Suppressor macrophage treated with lipopolysaccharide for 1 hour (primary cell): ENCODE results near the gene MEX3D.
A peak's percentile ranks its signal among the peaks of the same experiment; 100 is the strongest.

Experiments used
- DNase-seq, 3 donors: peaks; one replicate each; pipeline ENCODE4 v3.0.0-alpha.2; 2020 to 2022

The MEX3D gene

DNA sequence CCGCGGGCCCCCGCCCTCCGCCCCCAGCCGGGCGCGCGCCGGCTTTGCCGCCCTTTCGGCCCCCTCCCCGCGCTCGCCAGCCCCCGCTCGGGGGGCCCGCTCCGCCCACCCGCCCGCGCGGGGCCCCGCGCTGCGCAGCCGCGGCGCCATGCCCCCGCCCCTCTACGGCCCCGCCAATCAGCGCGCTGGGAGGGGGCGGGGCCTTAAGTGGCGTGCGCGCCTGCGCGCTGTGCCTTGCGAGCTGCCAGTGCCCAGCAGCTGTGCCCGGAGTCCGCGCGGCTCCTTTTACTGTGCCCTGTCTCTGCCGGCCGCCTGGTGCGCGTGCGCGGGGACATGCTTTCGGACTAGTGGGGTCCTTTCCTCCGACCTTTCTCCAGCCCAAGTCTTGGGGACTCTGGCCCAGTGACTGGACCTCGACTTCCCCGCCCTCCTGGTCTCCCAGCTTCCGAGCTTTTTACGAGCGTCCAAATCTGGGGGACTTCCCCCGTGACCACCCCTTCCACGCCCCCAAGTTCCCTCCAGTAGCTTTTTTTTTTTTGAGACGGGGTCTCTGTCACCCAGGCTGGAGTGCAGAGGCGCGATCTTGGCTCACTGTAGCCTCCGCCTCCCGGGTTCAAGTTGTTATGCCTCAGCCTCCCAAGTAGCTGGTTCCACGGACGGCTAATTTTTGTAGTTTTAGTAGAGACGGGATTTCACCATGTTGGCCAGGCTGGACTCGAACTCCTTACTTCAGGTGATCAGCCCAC lies 24.8 kb upstream of the MEX3D start, which contains the start of gene MBD3:
TSS of gene MBD3 (minus strand) at position 111 of the 746 bp plus-strand sequence. CDS start 234 bp downstream, outside the sequence.
- DNase-seq, result peak; percentile 97 to 100 (median 99)

DNA sequence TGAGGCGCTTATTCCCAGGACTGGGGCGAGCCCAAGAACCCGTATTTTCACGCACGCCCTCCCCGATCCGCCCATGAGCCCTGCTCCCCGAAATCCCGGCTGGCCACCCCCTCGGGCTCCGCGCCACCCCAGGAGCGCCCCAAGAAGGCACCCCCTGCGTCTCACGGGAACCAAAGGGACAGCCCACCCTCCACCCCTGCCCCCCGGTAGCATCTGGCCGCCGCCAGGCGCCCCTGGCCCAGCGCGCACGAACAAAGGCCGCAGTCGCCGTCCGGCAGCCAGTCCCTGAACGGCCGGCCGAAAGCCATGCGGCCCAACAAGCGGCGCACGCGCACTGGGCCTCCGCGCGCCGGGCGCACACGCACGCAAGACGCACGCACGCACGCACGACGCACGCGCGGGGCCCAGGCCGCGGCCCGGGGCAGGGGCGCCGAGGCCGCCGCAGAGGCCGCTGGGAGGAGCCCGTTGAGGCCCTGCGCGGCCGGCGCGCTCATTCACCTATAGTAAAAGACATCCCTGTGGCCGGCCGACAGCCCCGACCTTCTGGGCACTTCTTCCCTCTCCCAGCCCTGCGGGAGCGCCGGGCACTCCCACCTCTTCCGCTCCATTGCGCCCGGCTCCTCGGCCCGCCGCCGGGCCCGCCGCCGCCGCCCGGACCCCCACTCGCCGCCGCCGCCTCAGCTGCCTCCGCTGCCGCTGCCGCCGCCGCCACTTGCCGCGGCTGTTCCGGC lies 24.1 kb upstream of the MEX3D start:
- DNase-seq, result peak; percentile 93 to 97 (median 96)

GRCh38 chr19:1591421-1592023 lies 23.4 kb upstream of the MEX3D start:
- peak; percentile 22 to 49 (median 45) for DNase-seq

GRCh38 chr19:1590641-1591397 lies 22.7 kb upstream of the MEX3D start:
- peak in 1 of 3 donors; percentile 39 for DNase-seq

GRCh38 chr19:1587872-1588271 lies 19.7 kb upstream of the MEX3D start:
- DNase-seq, result no peak

- DNase-seq, result no peak
Measured at GRCh38 chr19:1585243-1585580, 17.1 kb upstream of the MEX3D start.

DNA sequence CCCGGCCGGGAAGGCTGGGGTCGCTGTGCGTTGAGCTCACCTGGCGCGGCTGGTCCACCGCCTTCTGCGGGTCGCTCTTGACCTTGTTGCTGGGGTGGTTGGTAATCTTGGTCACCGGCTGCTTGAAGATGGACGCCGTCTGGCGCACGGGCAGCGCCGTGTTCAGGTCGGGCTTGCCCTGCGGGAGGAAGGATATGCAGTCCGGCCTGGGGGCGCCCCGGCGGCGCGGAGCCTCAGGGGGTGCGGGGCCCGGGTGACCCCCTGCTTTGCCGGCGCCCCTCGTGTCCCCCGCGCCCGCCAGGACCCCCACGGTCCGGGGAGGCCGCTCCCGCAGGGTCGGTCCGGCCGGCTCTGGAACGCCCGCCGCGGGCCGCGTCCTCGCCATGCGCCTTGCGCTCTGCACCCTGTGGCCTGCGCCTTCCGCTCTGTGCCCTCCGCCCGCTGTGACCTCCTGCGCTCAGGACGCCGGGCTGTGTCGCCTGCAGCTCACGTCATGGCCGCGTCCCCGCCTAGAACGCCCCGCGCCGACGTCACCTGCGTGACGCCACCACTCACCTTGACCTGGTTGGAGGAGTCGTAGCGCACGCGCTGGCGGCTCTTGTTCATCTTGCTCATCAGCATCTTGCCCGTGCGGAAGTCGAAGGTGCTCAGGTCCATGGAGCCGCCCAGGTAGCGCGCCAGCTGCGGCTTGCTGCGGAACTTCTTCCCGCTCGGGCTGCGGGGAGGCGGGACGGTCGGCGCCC lies 16.5 kb upstream of the MEX3D start:
- DNase-seq, result no peak

DNA sequence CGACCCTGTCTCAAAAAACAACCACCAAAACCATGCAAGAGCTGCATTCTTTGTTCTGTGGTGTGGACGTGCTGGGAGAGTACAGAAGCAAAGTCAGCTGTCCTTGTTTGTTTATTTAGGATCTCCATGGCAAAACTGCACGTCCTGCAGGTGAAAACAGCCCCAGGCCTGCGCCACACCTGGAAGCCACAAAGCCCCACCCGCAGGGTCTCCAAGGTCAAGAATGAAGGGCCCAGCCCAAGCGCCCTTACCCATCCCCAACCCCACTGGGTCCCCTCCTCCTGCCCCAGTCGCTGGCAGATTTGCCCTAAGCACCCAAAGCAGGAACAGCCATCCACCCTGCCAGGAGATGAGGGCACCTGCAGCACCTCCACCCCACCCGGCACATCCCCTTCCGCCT lies 14.1 kb upstream of the MEX3D start:
- no peak for DNase-seq

DNA sequence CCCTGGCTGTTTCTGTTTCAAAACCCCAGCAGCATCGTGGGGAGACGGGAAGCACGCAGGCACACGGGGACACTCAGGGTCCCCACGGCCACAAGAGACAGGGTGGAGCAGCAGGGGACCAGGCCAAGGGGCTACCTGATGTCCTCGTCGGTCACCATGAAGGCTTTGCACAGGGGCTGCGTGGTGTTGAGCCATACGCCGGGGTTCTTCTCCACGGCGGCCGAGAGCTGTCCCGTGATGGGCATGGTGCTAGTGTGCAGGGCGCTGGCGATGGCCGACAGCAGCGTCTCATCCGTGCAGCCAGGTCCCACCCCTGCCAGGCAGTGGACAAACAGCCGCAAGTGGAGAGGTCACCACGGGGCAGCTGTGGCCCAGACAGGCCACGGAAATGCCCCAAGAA lies 12.8 kb upstream of the MEX3D start:
- DNase-seq, result no peak

- DNase-seq, result no peak
Measured at GRCh38 chr19:1580382-1580781, 12.3 kb upstream of the MEX3D start.

- no peak for DNase-seq
Measured at GRCh38 chr19:1579222-1579621, 11.1 kb upstream of the MEX3D start.

DNA sequence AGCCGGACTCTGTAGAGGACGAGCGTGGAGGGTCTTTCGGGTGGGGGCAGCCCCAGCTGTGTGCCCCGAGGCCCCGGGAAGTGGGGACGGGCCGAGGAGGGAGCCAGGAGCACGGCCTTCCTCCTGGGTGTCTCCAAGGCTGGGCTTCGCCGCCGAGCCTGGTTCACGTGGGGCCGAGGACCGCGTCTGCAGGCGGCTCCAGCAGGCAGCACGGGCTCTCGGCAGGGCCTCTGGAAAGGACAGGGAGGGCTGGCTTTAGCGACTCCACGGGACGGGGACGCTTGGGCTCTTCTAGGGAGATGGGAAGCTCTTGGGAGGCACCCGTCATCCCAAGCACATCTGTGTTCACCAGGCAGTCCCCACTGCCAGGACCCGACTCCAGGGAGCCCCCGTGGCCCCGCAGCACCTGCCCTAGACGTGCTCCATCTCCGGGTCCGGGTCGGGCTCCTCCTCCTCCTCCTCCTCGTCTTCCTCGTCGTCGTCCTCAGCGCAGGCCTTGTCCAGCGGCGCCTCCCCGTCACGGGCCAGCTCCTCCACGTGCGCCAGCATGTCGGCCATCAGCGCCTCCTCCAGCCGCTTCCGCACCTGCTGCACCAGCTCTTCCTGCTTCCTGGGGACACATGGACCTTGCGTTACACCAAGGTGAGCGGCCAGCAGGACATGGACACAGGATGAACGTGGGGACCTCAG lies 9.9 kb upstream of the MEX3D start:
- DNase-seq, result no peak

GRCh38 chr19:1577090-1577928 lies 9.2 kb upstream of the MEX3D start:
- DNase-seq, result no peak

GRCh38 chr19:1576242-1577089 lies 8.3 kb upstream of the MEX3D start:
- DNase-seq, result no peak

DNA sequence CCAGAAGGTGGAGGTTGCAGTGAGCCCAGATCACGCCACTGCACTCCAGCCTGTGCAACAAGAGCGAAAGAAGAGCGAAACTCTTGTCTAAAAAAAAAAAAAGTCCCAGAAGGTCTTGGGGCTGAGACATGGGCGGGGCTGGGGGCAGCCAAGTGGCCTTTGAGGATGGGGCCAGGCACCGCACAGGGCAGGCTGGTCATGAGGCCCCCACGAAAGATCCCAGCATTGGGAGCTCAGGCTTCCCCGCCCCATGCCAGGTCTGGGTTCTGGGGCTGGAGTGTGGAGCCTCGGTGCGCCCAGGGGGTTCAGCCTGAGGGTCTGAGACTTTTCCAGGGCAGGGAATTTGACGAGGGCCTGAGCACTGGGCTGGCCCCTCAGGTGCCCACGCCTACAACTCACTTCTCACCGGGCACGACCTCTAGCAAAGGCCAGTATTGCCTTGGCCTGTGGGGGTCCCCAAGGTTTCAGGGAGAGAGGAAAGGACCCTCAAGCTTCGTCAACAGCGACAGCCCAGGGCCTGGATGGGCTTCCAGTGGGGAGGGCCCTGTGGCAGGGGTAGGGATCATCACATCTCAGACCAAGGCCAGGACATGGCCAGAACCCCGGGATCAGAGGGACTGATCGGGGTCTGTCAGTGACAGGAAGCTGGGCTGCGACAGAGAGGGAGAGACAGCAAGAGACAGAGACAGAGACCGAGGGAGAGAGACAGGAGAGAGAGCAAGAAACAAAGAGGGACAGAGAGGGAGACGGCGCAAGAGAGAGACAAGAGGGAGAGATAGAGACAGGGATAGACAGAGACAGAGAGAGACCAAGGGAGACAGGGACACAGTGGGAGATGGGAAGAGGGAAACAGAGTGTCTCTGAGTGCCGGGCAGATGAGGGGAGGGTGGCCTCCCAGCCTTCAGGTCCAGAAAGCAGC lies 7.5 kb upstream of the MEX3D start:
- DNase-seq, result no peak

DNA sequence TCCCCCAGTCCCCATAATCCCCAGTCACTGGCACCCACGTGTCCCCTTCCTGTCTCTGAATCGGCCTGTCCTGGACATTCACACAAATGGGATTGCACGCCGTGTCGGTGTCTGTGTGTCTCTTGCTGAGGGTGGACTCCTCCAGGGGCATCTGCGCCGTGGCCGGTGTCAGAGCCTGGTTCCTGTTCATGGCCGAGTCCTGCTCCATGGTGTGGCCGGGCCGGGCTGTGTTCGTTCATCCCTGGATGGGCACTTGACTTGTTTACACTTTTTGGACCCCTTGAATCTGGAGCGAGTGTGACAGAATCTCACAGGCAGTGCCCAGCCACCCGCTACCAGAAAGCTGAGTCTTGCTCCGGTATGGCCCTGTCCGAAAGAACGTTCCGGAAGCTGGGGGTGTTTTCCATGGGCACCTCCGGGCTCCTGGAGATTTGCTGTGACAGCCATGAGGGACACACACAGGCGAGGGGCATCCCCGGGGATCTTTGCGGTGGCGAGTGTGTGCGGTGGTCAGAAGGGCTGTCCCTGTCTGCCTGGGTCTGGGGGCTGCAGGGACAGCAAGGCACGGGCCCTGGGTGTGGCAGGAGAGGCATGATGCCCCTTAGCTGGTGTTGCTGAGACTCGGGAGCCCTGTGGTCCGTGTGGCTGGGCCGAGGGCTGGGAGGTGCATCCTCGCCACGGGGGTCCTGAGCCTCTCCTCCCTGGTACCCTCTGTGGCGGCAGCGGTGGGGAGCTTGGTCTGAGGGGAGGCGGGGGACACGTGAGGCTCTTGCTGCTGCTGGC lies 6.4 kb upstream of the MEX3D start:
- DNase-seq, result no peak

GRCh38 chr19:1572795-1573194 lies 4.7 kb upstream of the MEX3D start:
- DNase-seq, result no peak

GRCh38 chr19:1571358-1571757 lies 3.2 kb upstream of the MEX3D start:
- DNase-seq, result no peak
